CD4-positive, alpha-beta T cell treated with Interleukin-2 at 100 ng/mL for 4 hours (primary cell): ENCODE results near the gene FAM81B.

Source experiments
- DNase-seq: peaks from one replicate; pipeline ENCODE4 v3.0.0-alpha.2; 2020; ENCODE audit warnings: low spot score

Gene FAM81B

GRCh38 chr5:95471942-95472341 is 80.8 kb downstream of the FAM81B start:
- DNase-seq, result no peak

GRCh38 chr5:95484421-95484820 is 93.3 kb downstream of the FAM81B start:
- no peak for DNase-seq

GRCh38 chr5:95486191-95486590 is 95.0 kb downstream of the FAM81B start:
- no peak for DNase-seq

GRCh38 chr5:95487880-95488279 is 96.7 kb downstream of the FAM81B start:
- no peak for DNase-seq
